OCI-LY1 (cell line): Measurements from ENCODE around the gene AURKAIP1.

Experiments used
- EZH2 ChIP-seq: fragments of 200-600 bp; sonication (generic), shearing (Covaris generic); IDR thresholded peaks from 2 replicates; pipeline ENCODE4 v1.8.0; 2017; ENCODE audit warnings: borderline replicate concordance, mixed run types, mild to moderate bottlenecking, antibody characterized with exemption, low read length, moderate library complexity, mixed read lengths
- TF ChIP-seq, protein P1 (sequence below): fragments of 200-600 bp; sonication (generic), shearing (Covaris generic); IDR thresholded peaks from 2 replicates; pipeline ENCODE4 v1.5.1; 2017; ENCODE audit warnings: mild to moderate bottlenecking, antibody characterized with exemption, low read length, moderate library complexity, mixed read lengths

- TF ChIP-seq, protein P1, sequence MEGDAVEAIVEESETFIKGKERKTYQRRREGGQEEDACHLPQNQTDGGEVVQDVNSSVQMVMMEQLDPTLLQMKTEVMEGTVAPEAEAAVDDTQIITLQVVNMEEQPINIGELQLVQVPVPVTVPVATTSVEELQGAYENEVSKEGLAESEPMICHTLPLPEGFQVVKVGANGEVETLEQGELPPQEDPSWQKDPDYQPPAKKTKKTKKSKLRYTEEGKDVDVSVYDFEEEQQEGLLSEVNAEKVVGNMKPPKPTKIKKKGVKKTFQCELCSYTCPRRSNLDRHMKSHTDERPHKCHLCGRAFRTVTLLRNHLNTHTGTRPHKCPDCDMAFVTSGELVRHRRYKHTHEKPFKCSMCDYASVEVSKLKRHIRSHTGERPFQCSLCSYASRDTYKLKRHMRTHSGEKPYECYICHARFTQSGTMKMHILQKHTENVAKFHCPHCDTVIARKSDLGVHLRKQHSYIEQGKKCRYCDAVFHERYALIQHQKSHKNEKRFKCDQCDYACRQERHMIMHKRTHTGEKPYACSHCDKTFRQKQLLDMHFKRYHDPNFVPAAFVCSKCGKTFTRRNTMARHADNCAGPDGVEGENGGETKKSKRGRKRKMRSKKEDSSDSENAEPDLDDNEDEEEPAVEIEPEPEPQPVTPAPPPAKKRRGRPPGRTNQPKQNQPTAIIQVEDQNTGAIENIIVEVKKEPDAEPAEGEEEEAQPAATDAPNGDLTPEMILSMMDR, result no peak
- TF ChIP-seq EZH2, result no peak
Observed at GRCh38 chr1:1423245-1423597, 48.2 kb upstream of the AURKAIP1 start.
